Glutamatergic neuron (in vitro differentiated cells): Measurements from ENCODE around the gene GPR4. TPM values are rescaled to one million over a fixed set of nuclear protein-coding genes. Genes with fewer than 3 reads are reported as not detected.

Experiments used
- DNase-seq: peaks from one replicate; pipeline ENCODE4 v3.0.0; 2022
- H3K27ac Mint-ChIP-seq: one replicate; pipeline ENCODE4 v1.8.0; 2020; ENCODE audit warnings: mild to moderate bottlenecking, mixed read lengths, inconsistent platforms; ENCODE audit not compliant: unreplicated experiment
- H3K27me3 Mint-ChIP-seq: one replicate; pipeline ENCODE4 v1.8.0; 2020; ENCODE audit warnings: mild to moderate bottlenecking, moderate library complexity, mixed read lengths, inconsistent platforms; ENCODE audit not compliant: unreplicated experiment
- H3K36me3 Mint-ChIP-seq: one replicate; pipeline ENCODE4 v1.8.0; 2020; ENCODE audit warnings: mild to moderate bottlenecking, mixed read lengths, inconsistent platforms; ENCODE audit not compliant: unreplicated experiment
- H3K4me1 Mint-ChIP-seq: one replicate; pipeline ENCODE4 v1.8.0; 2020; ENCODE audit warnings: mild to moderate bottlenecking, low read depth, mixed read lengths, inconsistent platforms; ENCODE audit not compliant: unreplicated experiment
- H3K4me3 Mint-ChIP-seq: one replicate; pipeline ENCODE4 v1.8.0; 2020; ENCODE audit warnings: mild to moderate bottlenecking, mixed read lengths, inconsistent platforms; ENCODE audit not compliant: unreplicated experiment
- H3K9me3 Mint-ChIP-seq: one replicate; pipeline ENCODE4 v1.8.0; 2020; ENCODE audit warnings: mild to moderate bottlenecking, moderate library complexity, mixed read lengths, inconsistent platforms; ENCODE audit not compliant: unreplicated experiment
- total RNA-seq: library from RNA; stranded (reverse); fragmentation: NEBNext Ultra II Directional; extraction: Animal tissue kit (Norgen Biotek cat#: 25700); gene quantifications from one replicate; pipeline ENCODE4 v1.2.1, GENCODE V29; 2021; ENCODE audit not compliant: unreplicated experiment
- TF ChIP-seq, protein P1 (sequence below): fragments of 200-600 bp; sonication (generic); IDR thresholded peaks from one replicate; pipeline ENCODE4 v1.5.0; 2021; ENCODE audit not compliant: partially characterized antibody, unreplicated experiment

GPR4 gene
- total RNA-seq, 1 donor from 2014 or later: not detected

DNA sequence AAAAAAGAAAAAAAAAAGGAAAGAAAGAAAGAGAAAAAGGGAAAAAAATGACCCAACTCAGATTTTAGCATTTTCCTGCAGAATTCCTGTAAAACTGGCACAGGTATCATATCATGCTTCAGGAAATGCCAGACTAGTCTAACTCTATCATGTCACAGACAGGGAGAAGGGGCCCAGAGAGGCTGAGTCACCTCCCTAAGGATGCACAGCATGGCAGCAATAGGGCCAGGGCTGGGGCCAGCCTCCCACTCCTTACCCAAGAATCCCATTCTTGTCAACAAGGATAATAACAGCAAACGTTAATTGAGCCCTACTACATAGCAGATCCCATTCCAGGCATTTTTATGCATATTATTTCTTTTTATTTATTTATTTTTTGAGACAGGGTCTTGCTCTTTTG, 8.5 kb downstream of the GPR4 start:
- TF ChIP-seq, protein P1, sequence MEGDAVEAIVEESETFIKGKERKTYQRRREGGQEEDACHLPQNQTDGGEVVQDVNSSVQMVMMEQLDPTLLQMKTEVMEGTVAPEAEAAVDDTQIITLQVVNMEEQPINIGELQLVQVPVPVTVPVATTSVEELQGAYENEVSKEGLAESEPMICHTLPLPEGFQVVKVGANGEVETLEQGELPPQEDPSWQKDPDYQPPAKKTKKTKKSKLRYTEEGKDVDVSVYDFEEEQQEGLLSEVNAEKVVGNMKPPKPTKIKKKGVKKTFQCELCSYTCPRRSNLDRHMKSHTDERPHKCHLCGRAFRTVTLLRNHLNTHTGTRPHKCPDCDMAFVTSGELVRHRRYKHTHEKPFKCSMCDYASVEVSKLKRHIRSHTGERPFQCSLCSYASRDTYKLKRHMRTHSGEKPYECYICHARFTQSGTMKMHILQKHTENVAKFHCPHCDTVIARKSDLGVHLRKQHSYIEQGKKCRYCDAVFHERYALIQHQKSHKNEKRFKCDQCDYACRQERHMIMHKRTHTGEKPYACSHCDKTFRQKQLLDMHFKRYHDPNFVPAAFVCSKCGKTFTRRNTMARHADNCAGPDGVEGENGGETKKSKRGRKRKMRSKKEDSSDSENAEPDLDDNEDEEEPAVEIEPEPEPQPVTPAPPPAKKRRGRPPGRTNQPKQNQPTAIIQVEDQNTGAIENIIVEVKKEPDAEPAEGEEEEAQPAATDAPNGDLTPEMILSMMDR: no peak
- Mint-ChIP-seq H3K27ac (no peak overlapping the region), H3K27me3 (peaks cover 19% of the 10 kb centered on the region)

GRCh38 chr19:45592366-45592765, 9.6 kb downstream of the GPR4 start:
- no peaks in the 10 kb centered on the region for H3K36me3 Mint-ChIP-seq
- no peak for DNase-seq
- H3K4me1 Mint-ChIP-seq: no peaks in the 10 kb centered on the region
- peaks cover 14% of the 10 kb centered on the region for H3K27me3 Mint-ChIP-seq
- H3K9me3 Mint-ChIP-seq: peaks cover 5% of the 10 kb centered on the region
- TF ChIP-seq, protein P1: no peak
- H3K4me3 Mint-ChIP-seq: no peak overlapping the region
- no peak overlapping the region for H3K27ac Mint-ChIP-seq

More for the DNA sequence above, 8.5 kb downstream of the GPR4 start:
- H3K36me3 Mint-ChIP-seq: no peaks in the 10 kb centered on the region
- H3K4me1 Mint-ChIP-seq: peaks cover 7% of the 10 kb centered on the region
- no peak for DNase-seq
- H3K9me3 Mint-ChIP-seq: peaks cover 5% of the 10 kb centered on the region
- no peak overlapping the region for H3K4me3 Mint-ChIP-seq

DNA sequence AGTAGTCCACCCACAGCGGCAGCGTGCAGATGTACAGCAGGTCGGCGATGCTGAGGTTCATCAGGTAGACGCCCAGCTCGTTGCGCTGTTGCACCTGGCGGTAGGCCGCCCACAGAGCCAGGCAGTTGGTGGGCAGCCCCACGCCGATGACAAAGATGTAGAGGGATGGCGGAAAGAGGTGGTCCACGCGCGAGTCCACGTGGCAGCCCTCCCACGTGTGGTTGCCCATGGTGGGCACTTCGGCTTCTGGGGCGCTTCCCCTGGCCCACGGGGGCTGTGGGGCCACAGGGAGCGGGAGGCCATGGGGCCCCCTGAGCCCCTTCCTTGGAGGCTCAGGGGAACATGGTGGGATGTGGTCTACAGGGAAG, 10.4 kb downstream of the GPR4 start:
- DNase-seq: no peak
- Mint-ChIP-seq H3K9me3 (peaks cover 5% of the 10 kb centered on the region), H3K36me3 (no peaks in the 10 kb centered on the region), H3K27me3 (peaks cover 12% of the 10 kb centered on the region), H3K27ac (no peak overlapping the region), H3K4me1 (no peaks in the 10 kb centered on the region), H3K4me3 (no peak overlapping the region)
- TF ChIP-seq, protein P1: no peak

DNA sequence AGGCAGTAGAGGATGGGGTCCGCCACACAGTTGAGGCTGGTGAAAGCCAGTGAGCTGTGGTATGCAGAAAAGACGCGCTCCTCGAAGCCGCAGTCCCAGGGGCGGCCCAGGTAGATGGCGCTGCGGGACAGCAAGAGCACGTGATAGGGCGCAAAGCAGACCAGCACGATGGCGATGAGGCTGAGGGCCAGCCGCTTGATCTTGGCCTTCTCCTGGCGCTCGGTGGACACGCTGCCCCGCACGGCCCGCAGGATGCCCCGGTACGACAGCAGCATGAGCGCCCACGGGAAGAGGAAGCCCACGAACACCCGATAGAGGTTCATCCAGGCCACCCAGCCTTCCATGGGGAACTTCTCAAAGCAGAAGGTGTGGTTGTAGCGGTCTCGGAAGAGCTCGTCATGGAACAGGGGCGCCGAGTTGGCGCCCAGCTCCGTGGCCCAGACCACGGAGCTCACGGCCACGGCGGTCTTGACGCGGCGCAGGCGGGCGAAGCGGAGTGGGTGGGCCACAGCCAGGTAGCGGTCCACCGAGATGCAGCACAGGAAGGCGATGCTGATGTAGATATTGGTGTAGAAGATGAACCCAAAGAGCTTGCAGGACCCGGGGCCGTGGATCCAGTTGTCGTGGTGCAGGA, 10.9 kb downstream of the GPR4 start:
- peak; percentile 48 for DNase-seq
- H3K27me3 Mint-ChIP-seq: peaks cover 11% of the 10 kb centered on the region
- H3K27ac Mint-ChIP-seq: no peak overlapping the region
- peaks cover 5% of the 10 kb centered on the region for H3K9me3 Mint-ChIP-seq
- no peak overlapping the region for H3K4me3 Mint-ChIP-seq
- H3K4me1 Mint-ChIP-seq: no peaks in the 10 kb centered on the region
- TF ChIP-seq, protein P1: no peak
- no peaks in the 10 kb centered on the region for H3K36me3 Mint-ChIP-seq

- H3K4me3 Mint-ChIP-seq: no peak overlapping the region
- no peak for DNase-seq
Measured at GRCh38 chr19:45590300-45591003, 11.6 kb downstream of the GPR4 start.

More at GRCh38 chr19:45590300-45591003, 11.6 kb downstream of the GPR4 start:
- Mint-ChIP-seq H3K36me3 (no peaks in the 10 kb centered on the region), H3K9me3 (peaks cover 5% of the 10 kb centered on the region), H3K27ac (no peak overlapping the region), H3K27me3 (peaks cover 9% of the 10 kb centered on the region), H3K4me1 (no peaks in the 10 kb centered on the region)
- TF ChIP-seq, protein P1: no peak
